Activated B cell treated with CpG ODN at 0.5 μM for 24 hours (primary cell): ENCODE data around the gene ZCWPW1. TPM values are rescaled to one million over a fixed set of nuclear protein-coding genes. Genes with fewer than 3 reads are reported as not detected.
"Not testable (repeated sequence)": the region's sequence is repeated elsewhere in the genome, so short reads cannot be mapped to it uniquely, and the experiment has no call there.

ENCODE experiments used
- ATAC-seq: fragments of 200-7000 bp; cut with Tn5 transposase; one replicate; pipeline ENCODE4 v1.10.0; 2021; ENCODE audit warnings: low read depth, mild to moderate bottlenecking, moderate library complexity
- CTCF ChIA-PET: fragments of 350-600 bp; sonication (Branson Sonifier 250); formaldehyde crosslinking; loops from one replicate; lab custom pipeline; 2021; ENCODE audit warnings: antibody characterized with exemption; lab: Charles Lee
- POLR2A ChIA-PET: fragments of 350-600 bp; sonication (Branson Sonifier 250); formaldehyde crosslinking; loops from one replicate; lab custom pipeline; 2021; ENCODE audit warnings: antibody characterized with exemption; lab: Charles Lee
- DNase-seq: peaks from one replicate; pipeline ENCODE4 v3.0.0; 2022
- H3K27ac Mint-ChIP-seq: one replicate; pipeline ENCODE4 v1.8.0; 2020; ENCODE audit warnings: mixed read lengths
- H3K27me3 Mint-ChIP-seq: one replicate; pipeline ENCODE4 v1.8.0; 2021; ENCODE audit warnings: mixed read lengths
- H3K36me3 Mint-ChIP-seq: one replicate; pipeline ENCODE4 v1.8.0; 2021; ENCODE audit warnings: low read depth, mixed read lengths
- H3K4me1 Mint-ChIP-seq: one replicate; pipeline ENCODE4 v1.8.0; 2021; ENCODE audit warnings: mixed read lengths
- H3K4me3 Mint-ChIP-seq: one replicate; pipeline ENCODE4 v1.8.0; 2020; ENCODE audit warnings: mild to moderate bottlenecking, mixed read lengths
- H3K9me3 Mint-ChIP-seq: one replicate; pipeline ENCODE4 v1.8.0; 2020; ENCODE audit warnings: mixed read lengths
- intact Hi-C: fragments of 100-400 bp; cut with micrococcal nuclease; formaldehyde crosslinking; loops from one replicate; pipeline ENCODE4 v1.15.1; 2024
- total RNA-seq: library from RNA; stranded (reverse); gene quantifications from 2 replicates; pipeline ENCODE4 v1.2.3, GENCODE V29; 2022
- TF ChIP-seq, protein P1 (sequence below): fragments of 200-600 bp; IDR thresholded peaks from one replicate; pipeline ENCODE4 v1.8.0; 2022; ENCODE audit warnings: antibody characterized with exemption, mild to moderate bottlenecking

ZCWPW1 gene
- total RNA-seq, 1 donor from 2014 or later, result 10.8 TPM

DNA sequence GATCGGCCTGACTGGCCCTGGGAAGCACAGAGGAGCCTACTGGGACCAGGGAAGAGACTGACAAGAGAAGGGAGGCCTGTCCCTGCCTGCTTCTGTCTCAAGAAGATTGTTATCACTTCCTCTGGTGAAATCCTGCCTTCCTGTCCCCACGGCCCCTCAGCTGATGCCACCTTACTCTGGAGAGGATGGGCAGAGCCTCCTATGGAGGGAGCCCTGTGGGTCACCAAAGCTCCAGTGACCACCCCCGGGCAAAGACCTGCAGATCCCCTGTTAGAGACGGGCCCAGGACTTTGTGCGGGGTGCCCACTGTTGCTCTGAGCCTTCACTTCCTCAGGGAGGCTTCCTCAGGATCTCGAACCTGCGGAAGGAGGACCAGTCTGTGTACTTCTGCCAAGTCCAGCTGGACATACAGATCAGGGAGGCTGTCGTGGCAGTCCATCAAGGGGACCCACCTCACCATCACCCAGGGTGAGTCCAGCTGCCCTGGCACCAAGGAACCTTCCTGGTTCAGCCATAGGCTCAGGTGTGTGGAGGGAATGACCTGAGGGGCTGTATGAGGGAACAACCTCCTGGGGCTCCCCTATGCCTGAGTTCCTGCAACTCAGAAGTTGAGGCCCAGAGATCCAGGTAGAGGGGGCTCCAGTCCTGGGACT, 72.0 kb downstream of the ZCWPW1 start:
- DNase-seq, result no peak
- ChIA-PET POLR2A (no interaction called here), CTCF (interaction anchor here (1.8 to 2.1 kb wide), 2 partner anchors 51 to 94 kb away, joined by 5 to 6 read pairs; no protein-coding TSS in a partner anchor)
- Mint-ChIP-seq H3K27ac (no peak overlapping the region), H3K36me3 (peaks cover 76% of the 10 kb centered on the region), H3K4me3 (no peak overlapping the region), H3K4me1 (peaks cover 30% of the 10 kb centered on the region), H3K27me3 (no peaks in the 10 kb centered on the region), H3K9me3 (no peaks in the 10 kb centered on the region)
- no peak for ATAC-seq
- TF ChIP-seq, protein P1, sequence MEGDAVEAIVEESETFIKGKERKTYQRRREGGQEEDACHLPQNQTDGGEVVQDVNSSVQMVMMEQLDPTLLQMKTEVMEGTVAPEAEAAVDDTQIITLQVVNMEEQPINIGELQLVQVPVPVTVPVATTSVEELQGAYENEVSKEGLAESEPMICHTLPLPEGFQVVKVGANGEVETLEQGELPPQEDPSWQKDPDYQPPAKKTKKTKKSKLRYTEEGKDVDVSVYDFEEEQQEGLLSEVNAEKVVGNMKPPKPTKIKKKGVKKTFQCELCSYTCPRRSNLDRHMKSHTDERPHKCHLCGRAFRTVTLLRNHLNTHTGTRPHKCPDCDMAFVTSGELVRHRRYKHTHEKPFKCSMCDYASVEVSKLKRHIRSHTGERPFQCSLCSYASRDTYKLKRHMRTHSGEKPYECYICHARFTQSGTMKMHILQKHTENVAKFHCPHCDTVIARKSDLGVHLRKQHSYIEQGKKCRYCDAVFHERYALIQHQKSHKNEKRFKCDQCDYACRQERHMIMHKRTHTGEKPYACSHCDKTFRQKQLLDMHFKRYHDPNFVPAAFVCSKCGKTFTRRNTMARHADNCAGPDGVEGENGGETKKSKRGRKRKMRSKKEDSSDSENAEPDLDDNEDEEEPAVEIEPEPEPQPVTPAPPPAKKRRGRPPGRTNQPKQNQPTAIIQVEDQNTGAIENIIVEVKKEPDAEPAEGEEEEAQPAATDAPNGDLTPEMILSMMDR, result no peak
- intact Hi-C loops, result no loop called here

DNA sequence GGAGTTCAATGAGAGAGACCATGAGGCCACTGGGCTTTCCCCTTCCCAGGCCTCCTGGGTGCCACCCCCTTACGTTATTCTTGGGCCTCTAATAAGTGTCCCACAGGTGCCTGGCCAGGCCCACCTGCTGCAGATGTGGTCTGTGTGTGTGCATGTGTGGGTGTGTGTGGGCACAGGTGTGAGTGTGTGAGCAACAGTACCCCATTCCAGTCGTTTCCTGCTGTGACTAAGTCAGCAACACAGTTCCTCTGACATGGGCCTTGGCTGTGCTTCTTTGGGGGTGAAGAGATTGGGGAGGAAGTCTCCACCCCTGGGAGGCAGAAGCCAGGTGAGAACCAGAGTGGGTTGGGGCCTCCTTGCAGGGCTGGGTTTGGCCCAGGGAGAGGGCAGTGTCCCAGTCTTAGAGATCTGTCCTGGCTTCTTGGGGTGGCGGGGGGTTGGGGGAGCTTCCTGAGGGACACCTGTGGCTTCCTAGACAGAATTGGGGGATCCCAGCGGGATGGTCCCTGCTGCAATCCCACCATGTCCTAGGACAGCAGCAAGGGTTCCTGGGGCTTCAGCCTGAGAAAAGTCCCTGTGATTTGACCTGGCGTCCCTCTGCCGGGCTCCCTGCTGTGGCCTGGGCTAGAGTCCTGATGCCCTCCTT, 74.7 kb downstream of the ZCWPW1 start:
- peaks cover 23% of the 10 kb centered on the region for H3K4me1 Mint-ChIP-seq
- H3K27me3 Mint-ChIP-seq, result no peaks in the 10 kb centered on the region
- no peaks in the 10 kb centered on the region for H3K9me3 Mint-ChIP-seq
- H3K36me3 Mint-ChIP-seq, result peaks cover 75% of the 10 kb centered on the region
- H3K4me3 Mint-ChIP-seq, result no peak overlapping the region
- POLR2A ChIA-PET, result interaction anchor here (0.6 to 2.0 kb wide), 2 partner anchors 15 to 347 kb away, joined by 5 to 8 read pairs; no protein-coding TSS in a partner anchor
- peak overlapping the region; percentile 53 for H3K27ac Mint-ChIP-seq
- intact Hi-C loops, result no loop called here
- DNase-seq, result no peak
- CTCF ChIA-PET, result interaction anchor here (1.8 kb wide), 1 partner anchor 9 kb away, joined by 4 read pairs; no protein-coding TSS in a partner anchor
- TF ChIP-seq, protein P1, result no peak
- ATAC-seq, result no peak

DNA sequence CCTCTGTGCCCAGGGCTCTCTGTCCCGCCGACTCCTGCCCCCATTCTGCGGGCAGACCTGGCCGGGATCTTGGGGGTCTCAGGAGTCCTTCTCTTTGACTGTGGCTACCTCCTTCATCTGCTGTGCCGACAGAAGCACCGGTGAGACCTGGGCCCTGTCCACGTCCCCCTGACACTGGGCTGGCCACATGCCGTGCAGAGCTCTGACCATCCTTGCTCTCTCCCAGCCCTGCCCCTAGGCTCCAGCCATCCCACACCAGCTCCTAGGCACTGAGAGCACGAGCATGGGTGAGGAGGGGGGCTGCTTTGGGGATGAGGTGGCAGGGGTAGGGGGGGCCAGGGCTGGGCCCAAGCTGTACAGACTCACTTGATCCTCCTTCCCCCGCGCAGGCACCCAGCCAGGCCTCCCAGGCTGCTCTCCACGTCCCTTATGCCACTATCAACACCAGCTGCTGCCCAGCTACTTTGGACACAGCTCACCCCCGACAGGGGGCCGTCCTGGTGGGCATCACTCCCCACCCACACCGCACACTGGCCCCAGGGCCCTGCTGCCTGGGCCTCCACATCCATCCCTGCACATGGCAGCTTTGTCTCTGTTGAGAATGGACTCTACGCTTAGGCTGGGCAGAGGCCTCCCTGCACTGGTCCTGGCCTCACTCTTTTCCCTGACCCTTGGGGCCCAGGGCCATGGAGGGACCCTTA, 75.4 kb downstream of the ZCWPW1 start:
- DNase-seq (no peak), ATAC-seq (no peak)
- POLR2A ChIA-PET, result interaction anchor here (0.6 to 2.0 kb wide), 3 partner anchors 15 to 347 kb away, joined by 3 to 8 read pairs (median 5); no protein-coding TSS in a partner anchor
- H3K4me1 Mint-ChIP-seq, result peaks cover 16% of the 10 kb centered on the region
- H3K9me3 Mint-ChIP-seq, result no peaks in the 10 kb centered on the region
- CTCF ChIA-PET, result interaction anchor here (1.8 kb wide), 1 partner anchor 8 kb away, joined by 4 read pairs; no protein-coding TSS in a partner anchor
- no peak overlapping the region for H3K4me3 Mint-ChIP-seq
- H3K27me3 Mint-ChIP-seq, result no peaks in the 10 kb centered on the region
- TF ChIP-seq, protein P1, result no peak
- intact Hi-C loops, result no loop called here
- peaks cover 72% of the 10 kb centered on the region for H3K36me3 Mint-ChIP-seq
- H3K27ac Mint-ChIP-seq, result no peak overlapping the region

DNA sequence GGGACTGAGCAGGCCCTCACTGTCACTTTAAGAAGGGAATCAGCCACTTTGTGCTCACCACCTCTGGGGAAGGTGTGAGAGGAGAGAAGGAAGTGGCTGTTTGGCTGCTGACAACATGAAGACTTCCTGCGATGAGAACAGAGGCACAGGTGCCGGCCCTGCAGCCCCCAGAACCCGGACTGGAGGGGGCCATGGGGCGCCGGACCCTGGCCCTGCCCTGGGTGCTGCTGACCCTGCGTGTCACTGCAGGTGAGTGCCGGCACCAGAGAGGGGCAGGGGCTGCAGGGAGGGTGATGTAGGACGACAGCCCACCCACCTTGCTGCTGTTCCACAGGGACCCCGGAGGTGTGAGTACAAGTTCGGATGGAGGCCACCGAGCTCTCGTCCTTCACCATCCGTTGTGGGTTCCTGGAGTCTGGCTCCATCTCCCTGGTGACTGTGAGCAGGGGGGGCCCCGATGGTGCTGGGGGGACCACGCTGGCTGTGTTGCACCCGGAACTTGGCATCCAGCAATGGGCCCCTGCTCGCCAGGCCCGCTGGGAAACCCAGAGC, 76.2 kb downstream of the ZCWPW1 start:
- H3K9me3 Mint-ChIP-seq, DNase-seq, intact Hi-C loops, H3K4me3 Mint-ChIP-seq, H3K27ac Mint-ChIP-seq, H3K27me3 Mint-ChIP-seq, H3K4me1 Mint-ChIP-seq: not testable (repeated sequence)
- H3K36me3 Mint-ChIP-seq, result peaks cover 73% of the 10 kb centered on the region
- CTCF ChIA-PET, result interaction anchor here (1.8 kb wide), 1 partner anchor 7 kb away, joined by 4 read pairs; no protein-coding TSS in a partner anchor
- ATAC-seq, result peak; percentile 74
- POLR2A ChIA-PET, result interaction anchor here (0.6 to 2.0 kb wide), 2 partner anchors 16 to 17 kb away, joined by 3 to 8 read pairs; no protein-coding TSS in a partner anchor

DNA sequence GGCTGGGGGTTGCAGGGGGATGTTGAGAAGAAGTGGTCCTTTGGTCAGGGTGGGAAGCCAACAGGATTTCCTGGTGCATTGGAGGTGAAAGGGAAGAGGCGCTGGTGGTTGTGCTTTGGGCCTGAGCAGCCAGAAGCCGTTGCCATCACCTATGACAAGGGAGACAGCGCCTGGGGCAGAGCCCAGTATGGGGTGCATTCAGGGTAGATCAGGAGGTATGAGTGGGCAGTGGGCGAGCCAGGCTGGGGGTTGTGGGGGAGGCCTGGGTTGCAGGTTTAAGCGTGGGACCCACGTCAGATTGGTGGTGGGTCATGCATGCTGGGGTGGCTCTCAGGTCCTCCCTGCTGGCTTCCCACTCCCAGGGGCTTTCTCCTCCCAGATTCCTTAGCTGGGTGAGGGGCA, 76.8 kb downstream of the ZCWPW1 start:
- Mint-ChIP-seq H3K4me3 (no peak overlapping the region), H3K4me1 (peaks cover 7% of the 10 kb centered on the region), H3K36me3 (peaks cover 75% of the 10 kb centered on the region), H3K27me3 (no peaks in the 10 kb centered on the region), H3K27ac (no peak overlapping the region), H3K9me3 (no peaks in the 10 kb centered on the region)
- DNase-seq (no peak), ATAC-seq (no peak)
- ChIA-PET POLR2A (no interaction called here), CTCF (no interaction called here)
- TF ChIP-seq, protein P1, result no peak
- intact Hi-C loops, result no loop called here
